ENCODE measurements around the gene MTSS2. TPM values are rescaled to one million over a fixed set of nuclear protein-coding genes. Genes with fewer than 3 reads are reported as not detected.

MTSS2 gene
- total and polyA plus RNA-seq, 2 experiments from 2014 or later, result 1.6 to 19.6 TPM

DNA sequence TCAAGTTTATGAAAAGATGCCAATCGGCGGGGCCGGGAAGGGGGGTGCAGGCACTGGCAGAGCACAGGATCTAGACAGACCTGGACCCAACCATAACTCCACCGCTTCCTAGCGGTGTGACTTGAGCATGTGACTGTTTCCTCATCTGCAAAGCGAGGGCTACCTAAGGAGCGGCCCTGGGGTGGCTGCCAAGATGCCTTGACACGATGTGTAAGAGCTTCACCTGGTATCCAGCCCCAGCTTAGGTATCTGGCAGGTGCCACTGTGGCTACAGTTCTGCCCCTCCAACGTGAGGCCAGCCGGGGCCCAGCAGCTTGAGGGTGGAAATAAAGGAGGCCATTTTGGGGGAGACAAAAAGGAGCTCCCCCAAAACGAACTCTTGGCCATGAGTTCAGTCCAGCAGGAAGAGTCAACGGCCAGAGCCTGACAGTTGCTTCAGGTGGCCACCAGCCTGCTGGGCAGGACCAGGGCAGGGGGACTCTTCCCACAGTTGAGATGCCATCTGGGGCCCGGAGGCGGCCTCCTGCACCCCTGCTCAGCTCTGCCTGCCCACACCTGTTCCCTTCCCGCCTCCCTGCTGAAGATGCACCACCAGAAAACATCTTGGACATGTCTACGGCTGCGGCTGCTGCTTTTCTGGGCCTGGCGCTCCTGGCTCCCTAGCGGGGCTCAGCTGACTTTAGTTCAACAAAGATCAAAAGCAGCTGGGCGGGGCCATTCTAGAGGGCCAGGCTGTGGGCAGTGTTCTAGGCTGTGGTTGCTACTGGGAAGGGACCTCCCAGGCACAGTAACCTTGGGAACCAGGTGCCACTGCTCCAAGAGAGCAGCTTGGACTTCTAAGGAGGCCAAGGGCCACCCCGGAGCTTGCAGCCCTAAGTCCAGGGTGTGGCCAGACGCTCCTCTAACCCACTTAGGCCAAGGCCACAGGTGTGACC is 3.4 kb upstream of the MTSS2 start:
- peaks cover 35% of the 10 kb centered on the region for H3K4me1 Mint-ChIP-seq

More for the DNA sequence above, 3.4 kb upstream of the MTSS2 start:
- Histone ChIP-seq H3K36me3 (ENCODE audit: insufficient read depth) (no peaks in the 10 kb centered on the region), H3K4me3 (no peak overlapping the region), H3F3A (replicated peaks; ENCODE audit: low read depth) (peaks cover 25% of the 10 kb centered on the region; the same call in 1 of the 2 replicates), H3K79me2 (replicated peaks; ENCODE audit: insufficient read depth) (no peaks in the 10 kb centered on the region), H3K27ac (ENCODE audit: low read depth) (no peak overlapping the region), H3K4me1 (ENCODE audit: insufficient read depth) (peaks cover 14% of the 10 kb centered on the region), H4K20me1 (replicated peaks; ENCODE audit: insufficient read depth) (peaks cover 4% of the 10 kb centered on the region), H3K4me2 (no peak overlapping the region), H3K9me2 (ENCODE audit: insufficient read depth) (no peaks in the 10 kb centered on the region), H2AFZ (no peak overlapping the region), H3K27me3 (ENCODE audit: insufficient read depth) (peaks cover 8% of the 10 kb centered on the region)
- Mint-ChIP-seq H3K27ac (no peak overlapping the region), H3K27me3 (ENCODE audit: insufficient read depth, low read depth, poor library complexity) (peaks cover 25% of the 10 kb centered on the region), H3K9me3 (no peaks in the 10 kb centered on the region; the same call in 2 of the 3 replicates), H3K36me3 (ENCODE audit: low read depth) (peaks cover 2% of the 10 kb centered on the region; the same call in 1 of the 3 replicates), H3K4me3 (no peak overlapping the region)
- ATAC-seq (no peak), DNase-seq (ENCODE audit: low spot score) (no peak)
- TF ChIP-seq EZH2phosphoT487 (IDR thresholded peaks at IDR 0.05; ENCODE audit: unreplicated experiment), result no peak
- no peak for TF ChIP-seq POLR2AphosphoS5 (IDR thresholded peaks at IDR 0.05; ENCODE audit: low read depth)
- TF ChIP-seq CREB1 (CRISPR knock-in tag; IDR thresholded peaks at IDR 0.05; ENCODE audit: low read depth), result no peak
- TF ChIP-seq, protein P1, sequence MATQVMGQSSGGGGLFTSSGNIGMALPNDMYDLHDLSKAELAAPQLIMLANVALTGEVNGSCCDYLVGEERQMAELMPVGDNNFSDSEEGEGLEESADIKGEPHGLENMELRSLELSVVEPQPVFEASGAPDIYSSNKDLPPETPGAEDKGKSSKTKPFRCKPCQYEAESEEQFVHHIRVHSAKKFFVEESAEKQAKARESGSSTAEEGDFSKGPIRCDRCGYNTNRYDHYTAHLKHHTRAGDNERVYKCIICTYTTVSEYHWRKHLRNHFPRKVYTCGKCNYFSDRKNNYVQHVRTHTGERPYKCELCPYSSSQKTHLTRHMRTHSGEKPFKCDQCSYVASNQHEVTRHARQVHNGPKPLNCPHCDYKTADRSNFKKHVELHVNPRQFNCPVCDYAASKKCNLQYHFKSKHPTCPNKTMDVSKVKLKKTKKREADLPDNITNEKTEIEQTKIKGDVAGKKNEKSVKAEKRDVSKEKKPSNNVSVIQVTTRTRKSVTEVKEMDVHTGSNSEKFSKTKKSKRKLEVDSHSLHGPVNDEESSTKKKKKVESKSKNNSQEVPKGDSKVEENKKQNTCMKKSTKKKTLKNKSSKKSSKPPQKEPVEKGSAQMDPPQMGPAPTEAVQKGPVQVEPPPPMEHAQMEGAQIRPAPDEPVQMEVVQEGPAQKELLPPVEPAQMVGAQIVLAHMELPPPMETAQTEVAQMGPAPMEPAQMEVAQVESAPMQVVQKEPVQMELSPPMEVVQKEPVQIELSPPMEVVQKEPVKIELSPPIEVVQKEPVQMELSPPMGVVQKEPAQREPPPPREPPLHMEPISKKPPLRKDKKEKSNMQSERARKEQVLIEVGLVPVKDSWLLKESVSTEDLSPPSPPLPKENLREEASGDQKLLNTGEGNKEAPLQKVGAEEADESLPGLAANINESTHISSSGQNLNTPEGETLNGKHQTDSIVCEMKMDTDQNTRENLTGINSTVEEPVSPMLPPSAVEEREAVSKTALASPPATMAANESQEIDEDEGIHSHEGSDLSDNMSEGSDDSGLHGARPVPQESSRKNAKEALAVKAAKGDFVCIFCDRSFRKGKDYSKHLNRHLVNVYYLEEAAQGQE (IDR thresholded peaks at IDR 0.05; ENCODE audit: unreplicated experiment), result no peak
- no peak for TF ChIP-seq STAT1 (IDR thresholded peaks at IDR 0.05; ENCODE audit: unreplicated experiment)
- TF ChIP-seq NANOG (IDR thresholded peaks at IDR 0.05; ENCODE audit: borderline replicate concordance), result no peak
- no peak for TF ChIP-seq JUNB (IDR thresholded peaks at IDR 0.05; ENCODE audit: unreplicated experiment)
- TF ChIP-seq ZNF331 (CRISPR knock-in tag; IDR thresholded peaks at IDR 0.05; ENCODE audit: low read depth), result no peak
- TF ChIP-seq, protein P2, sequence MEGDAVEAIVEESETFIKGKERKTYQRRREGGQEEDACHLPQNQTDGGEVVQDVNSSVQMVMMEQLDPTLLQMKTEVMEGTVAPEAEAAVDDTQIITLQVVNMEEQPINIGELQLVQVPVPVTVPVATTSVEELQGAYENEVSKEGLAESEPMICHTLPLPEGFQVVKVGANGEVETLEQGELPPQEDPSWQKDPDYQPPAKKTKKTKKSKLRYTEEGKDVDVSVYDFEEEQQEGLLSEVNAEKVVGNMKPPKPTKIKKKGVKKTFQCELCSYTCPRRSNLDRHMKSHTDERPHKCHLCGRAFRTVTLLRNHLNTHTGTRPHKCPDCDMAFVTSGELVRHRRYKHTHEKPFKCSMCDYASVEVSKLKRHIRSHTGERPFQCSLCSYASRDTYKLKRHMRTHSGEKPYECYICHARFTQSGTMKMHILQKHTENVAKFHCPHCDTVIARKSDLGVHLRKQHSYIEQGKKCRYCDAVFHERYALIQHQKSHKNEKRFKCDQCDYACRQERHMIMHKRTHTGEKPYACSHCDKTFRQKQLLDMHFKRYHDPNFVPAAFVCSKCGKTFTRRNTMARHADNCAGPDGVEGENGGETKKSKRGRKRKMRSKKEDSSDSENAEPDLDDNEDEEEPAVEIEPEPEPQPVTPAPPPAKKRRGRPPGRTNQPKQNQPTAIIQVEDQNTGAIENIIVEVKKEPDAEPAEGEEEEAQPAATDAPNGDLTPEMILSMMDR (conservative IDR thresholded peaks at IDR 0.05; ENCODE audit: low read depth in 2 of 2), result no peak
- TF ChIP-seq, protein P3, sequence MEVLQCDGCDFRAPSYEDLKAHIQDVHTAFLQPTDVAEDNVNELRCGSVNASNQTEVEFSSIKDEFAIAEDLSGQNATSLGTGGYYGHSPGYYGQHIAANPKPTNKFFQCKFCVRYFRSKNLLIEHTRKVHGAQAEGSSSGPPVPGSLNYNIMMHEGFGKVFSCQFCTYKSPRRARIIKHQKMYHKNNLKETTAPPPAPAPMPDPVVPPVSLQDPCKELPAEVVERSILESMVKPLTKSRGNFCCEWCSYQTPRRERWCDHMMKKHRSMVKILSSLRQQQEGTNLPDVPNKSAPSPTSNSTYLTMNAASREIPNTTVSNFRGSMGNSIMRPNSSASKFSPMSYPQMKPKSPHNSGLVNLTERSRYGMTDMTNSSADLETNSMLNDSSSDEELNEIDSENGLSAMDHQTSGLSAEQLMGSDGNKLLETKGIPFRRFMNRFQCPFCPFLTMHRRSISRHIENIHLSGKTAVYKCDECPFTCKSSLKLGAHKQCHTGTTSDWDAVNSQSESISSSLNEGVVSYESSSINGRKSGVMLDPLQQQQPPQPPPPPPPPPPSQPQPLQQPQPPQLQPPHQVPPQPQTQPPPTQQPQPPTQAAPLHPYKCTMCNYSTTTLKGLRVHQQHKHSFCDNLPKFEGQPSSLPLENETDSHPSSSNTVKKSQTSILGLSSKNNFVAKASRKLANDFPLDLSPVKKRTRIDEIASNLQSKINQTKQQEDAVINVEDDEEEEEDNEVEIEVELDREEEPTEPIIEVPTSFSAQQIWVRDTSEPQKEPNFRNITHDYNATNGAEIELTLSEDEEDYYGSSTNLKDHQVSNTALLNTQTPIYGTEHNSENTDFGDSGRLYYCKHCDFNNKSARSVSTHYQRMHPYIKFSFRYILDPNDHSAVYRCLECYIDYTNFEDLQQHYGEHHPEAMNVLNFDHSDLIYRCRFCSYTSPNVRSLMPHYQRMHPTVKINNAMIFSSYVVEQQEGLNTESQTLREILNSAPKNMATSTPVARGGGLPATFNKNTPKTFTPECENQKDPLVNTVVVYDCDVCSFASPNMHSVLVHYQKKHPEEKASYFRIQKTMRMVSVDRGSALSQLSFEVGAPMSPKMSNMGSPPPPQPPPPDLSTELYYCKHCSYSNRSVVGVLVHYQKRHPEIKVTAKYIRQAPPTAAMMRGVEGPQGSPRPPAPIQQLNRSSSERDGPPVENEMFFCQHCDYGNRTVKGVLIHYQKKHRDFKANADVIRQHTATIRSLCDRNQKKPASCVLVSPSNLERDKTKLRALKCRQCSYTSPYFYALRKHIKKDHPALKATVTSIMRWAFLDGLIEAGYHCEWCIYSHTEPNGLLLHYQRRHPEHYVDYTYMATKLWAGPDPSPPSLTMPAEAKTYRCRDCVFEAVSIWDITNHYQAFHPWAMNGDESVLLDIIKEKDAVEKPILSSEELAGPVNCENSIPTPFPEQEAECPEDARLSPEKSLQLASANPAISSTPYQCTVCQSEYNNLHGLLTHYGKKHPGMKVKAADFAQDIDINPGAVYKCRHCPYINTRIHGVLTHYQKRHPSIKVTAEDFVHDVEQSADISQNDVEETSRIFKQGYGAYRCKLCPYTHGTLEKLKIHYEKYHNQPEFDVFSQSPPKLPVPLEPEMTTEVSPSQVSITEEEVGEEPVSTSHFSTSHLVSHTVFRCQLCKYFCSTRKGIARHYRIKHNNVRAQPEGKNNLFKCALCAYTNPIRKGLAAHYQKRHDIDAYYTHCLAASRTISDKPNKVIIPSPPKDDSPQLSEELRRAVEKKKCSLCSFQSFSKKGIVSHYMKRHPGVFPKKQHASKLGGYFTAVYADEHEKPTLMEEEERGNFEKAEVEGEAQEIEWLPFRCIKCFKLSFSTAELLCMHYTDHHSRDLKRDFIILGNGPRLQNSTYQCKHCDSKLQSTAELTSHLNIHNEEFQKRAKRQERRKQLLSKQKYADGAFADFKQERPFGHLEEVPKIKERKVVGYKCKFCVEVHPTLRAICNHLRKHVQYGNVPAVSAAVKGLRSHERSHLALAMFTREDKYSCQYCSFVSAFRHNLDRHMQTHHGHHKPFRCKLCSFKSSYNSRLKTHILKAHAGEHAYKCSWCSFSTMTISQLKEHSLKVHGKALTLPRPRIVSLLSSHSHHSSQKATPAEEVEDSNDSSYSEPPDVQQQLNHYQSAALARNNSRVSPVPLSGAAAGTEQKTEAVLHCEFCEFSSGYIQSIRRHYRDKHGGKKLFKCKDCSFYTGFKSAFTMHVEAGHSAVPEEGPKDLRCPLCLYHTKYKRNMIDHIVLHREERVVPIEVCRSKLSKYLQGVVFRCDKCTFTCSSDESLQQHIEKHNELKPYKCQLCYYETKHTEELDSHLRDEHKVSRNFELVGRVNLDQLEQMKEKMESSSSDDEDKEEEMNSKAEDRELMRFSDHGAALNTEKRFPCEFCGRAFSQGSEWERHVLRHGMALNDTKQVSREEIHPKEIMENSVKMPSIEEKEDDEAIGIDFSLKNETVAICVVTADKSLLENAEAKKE (CRISPR knock-in tag; IDR thresholded peaks at IDR 0.05), result no peak
- TF ChIP-seq ZNF114 (CRISPR knock-in tag; IDR thresholded peaks at IDR 0.05), result no peak
- TF ChIP-seq EZH2 (IDR thresholded peaks at IDR 0.05; ENCODE audit: low read depth, unreplicated experiment), result no peak
- TF ChIP-seq, protein P4, sequence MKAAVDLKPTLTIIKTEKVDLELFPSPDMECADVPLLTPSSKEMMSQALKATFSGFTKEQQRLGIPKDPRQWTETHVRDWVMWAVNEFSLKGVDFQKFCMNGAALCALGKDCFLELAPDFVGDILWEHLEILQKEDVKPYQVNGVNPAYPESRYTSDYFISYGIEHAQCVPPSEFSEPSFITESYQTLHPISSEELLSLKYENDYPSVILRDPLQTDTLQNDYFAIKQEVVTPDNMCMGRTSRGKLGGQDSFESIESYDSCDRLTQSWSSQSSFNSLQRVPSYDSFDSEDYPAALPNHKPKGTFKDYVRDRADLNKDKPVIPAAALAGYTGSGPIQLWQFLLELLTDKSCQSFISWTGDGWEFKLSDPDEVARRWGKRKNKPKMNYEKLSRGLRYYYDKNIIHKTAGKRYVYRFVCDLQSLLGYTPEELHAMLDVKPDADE (IDR thresholded peaks at IDR 0.05), result no peak

All from GM23338 (cell line).